SK-N-SH treated with all-trans-retinoic acid at 6 μM for 48 hours (cell line): ENCODE measurements around the gene VRK2.

ENCODE experiments used
- ATAC-seq: fragments of 200-7000 bp; cut with Tn5 transposase; 3 replicates; pipeline ENCODE4 v1.9.1; 2020; ENCODE audit warnings: mild to moderate bottlenecking, moderate library complexity
- BACH2 ChIP-seq: fragments of 250-450 bp; sonication (Bioruptor Pico); IDR thresholded peaks from 2 replicates; pipeline ENCODE4 v1.9.0; 2021; ENCODE audit warnings: mild to moderate bottlenecking, borderline replicate concordance
- CREB5 ChIP-seq: fragments of 250-450 bp; sonication (Bioruptor Pico); IDR thresholded peaks from 2 replicates; pipeline ENCODE4 v1.5.1; 2020; ENCODE audit warnings: low read depth, mild to moderate bottlenecking, moderate library complexity
- CSDC2 ChIP-seq: fragments of 250-450 bp; sonication (Bioruptor Pico); IDR thresholded peaks from 2 replicates; pipeline ENCODE4 v1.5.0; 2020; ENCODE audit warnings: mild to moderate bottlenecking, moderate library complexity
- CSRNP3 ChIP-seq: fragments of 250-450 bp; sonication (Bioruptor Pico); IDR thresholded peaks from 2 replicates; pipeline ENCODE4 v1.5.1; 2021; ENCODE audit warnings: mild to moderate bottlenecking, moderate library complexity
- GLIS3 ChIP-seq: fragments of 250-450 bp; sonication (Bioruptor Pico); IDR thresholded peaks from 2 replicates; pipeline ENCODE4 v1.5.0; 2020; ENCODE audit warnings: mild to moderate bottlenecking, moderate library complexity
- ISL1 ChIP-seq: fragments of 250-450 bp; sonication (Bioruptor Pico); IDR thresholded peaks from 2 replicates; pipeline ENCODE4 v2.1.2; 2022; ENCODE audit warnings: mild to moderate bottlenecking, moderate library complexity
- PATZ1 ChIP-seq: fragments of 250-450 bp; sonication (Bioruptor Pico); IDR thresholded peaks from 2 replicates; pipeline ENCODE4 v1.8.0; 2020; ENCODE audit warnings: mild to moderate bottlenecking, moderate library complexity, borderline replicate concordance
- POU6F1 ChIP-seq: fragments of 250-450 bp; sonication (Bioruptor Pico); IDR thresholded peaks from 2 replicates; pipeline ENCODE4 v1.8.0; 2021; ENCODE audit warnings: low read depth, mild to moderate bottlenecking, moderate library complexity, borderline replicate concordance
- PPARA ChIP-seq: fragments of 250-450 bp; sonication (Bioruptor Pico); IDR thresholded peaks from 2 replicates; pipeline ENCODE4 v1.5.0; 2020; ENCODE audit warnings: mild to moderate bottlenecking, borderline replicate concordance
- RARB ChIP-seq: fragments of 250-450 bp; sonication (Bioruptor Pico); IDR thresholded peaks from 2 replicates; pipeline ENCODE4 v1.8.0; 2021; ENCODE audit warnings: mild to moderate bottlenecking, moderate library complexity
- SNAI2 ChIP-seq: fragments of 250-450 bp; sonication (Bioruptor Pico); IDR thresholded peaks from 2 replicates; pipeline ENCODE4 v1.5.0; 2020; ENCODE audit warnings: mild to moderate bottlenecking, moderate library complexity
- TCF4 ChIP-seq: fragments of 250-450 bp; sonication (Bioruptor Pico); IDR thresholded peaks from 2 replicates; pipeline ENCODE4 v1.8.0; 2021; ENCODE audit warnings: mild to moderate bottlenecking, moderate library complexity, borderline replicate concordance
- TOX ChIP-seq: fragments of 250-450 bp; sonication (Bioruptor Pico); IDR thresholded peaks from 2 replicates; pipeline ENCODE4 v1.8.0; 2021; ENCODE audit warnings: mild to moderate bottlenecking, moderate library complexity, borderline replicate concordance
- ZC3H10 ChIP-seq: fragments of 250-450 bp; sonication (Bioruptor Pico); IDR thresholded peaks from 2 replicates; pipeline ENCODE4 v1.5.1; 2021; ENCODE audit warnings: mild to moderate bottlenecking, moderate library complexity
- ZFP3 ChIP-seq: fragments of 250-450 bp; sonication (Bioruptor Pico); IDR thresholded peaks from 2 replicates; pipeline ENCODE4 v1.5.0; 2020; ENCODE audit warnings: mild to moderate bottlenecking, moderate library complexity
- ZFP30 ChIP-seq: fragments of 450-650 bp; formaldehyde crosslinking; IDR thresholded peaks from 2 replicates; pipeline ENCODE4 v1.5.0; 2022; ENCODE audit warnings: mild to moderate bottlenecking, moderate library complexity
- ZNF565 ChIP-seq: fragments of 450-650 bp; formaldehyde crosslinking; conservative IDR thresholded peaks from 2 replicates; pipeline ENCODE4 v1.5.0; 2020; ENCODE audit warnings: low read depth, mild to moderate bottlenecking, moderate library complexity
- ZNF70 ChIP-seq: fragments of 450-650 bp; formaldehyde crosslinking; IDR thresholded peaks from 2 replicates; pipeline ENCODE4 v1.5.0; 2020; ENCODE audit warnings: mild to moderate bottlenecking, moderate library complexity
- ZNF8 ChIP-seq: fragments of 450-650 bp; formaldehyde crosslinking; IDR thresholded peaks from 2 replicates; pipeline ENCODE4 v1.5.0; 2020; ENCODE audit warnings: mild to moderate bottlenecking, moderate library complexity

VRK2 gene

GRCh38 chr2:58046335-58046584 is 346 bp upstream of the VRK2 start:
- ATAC-seq = no peak
- TF ChIP-seq ZNF8 (CRISPR knock-in tag) (no peak), PATZ1 (CRISPR knock-in tag) (no peak), ISL1 (CRISPR knock-in tag) (no peak), SNAI2 (no peak)
- TF ChIP-seq, all 23 proteins: peak for 0

GRCh38 chr2:58047373-58047935 is 848 bp downstream of the VRK2 start:
- ATAC-seq = no peak
- no peak for TF ChIP-seq TCF4 (CRISPR knock-in tag)
- TF ChIP-seq RARB = no peak
- TF ChIP-seq GLIS3 = no peak
- TF ChIP-seq ZNF70 (CRISPR knock-in tag) = no peak
- no peak for TF ChIP-seq TOX (CRISPR knock-in tag)
- no peak for TF ChIP-seq BACH2
- no peak for TF ChIP-seq CSRNP3 (CRISPR knock-in tag)
- no peak for TF ChIP-seq ZNF565 (CRISPR knock-in tag)

- TF ChIP-seq ZFP3 (CRISPR knock-in tag) (no peak), SNAI2 (no peak), ZFP30 (CRISPR knock-in tag) (no peak), ISL1 (CRISPR knock-in tag) (no peak)
- TF ChIP-seq, all 23 proteins: peak for 0
- no peak for ATAC-seq
These were observed 1.4 kb downstream of the VRK2 start for GRCh38 chr2:58047961-58048360.

GRCh38 chr2:58051445-58051844 is 4.8 kb downstream of the VRK2 start:
- ATAC-seq = no peak
- TF ChIP-seq ZFP3 (CRISPR knock-in tag) (no peak), ZC3H10 (CRISPR knock-in tag) (no peak), ISL1 (CRISPR knock-in tag) (no peak), CREB5 (CRISPR knock-in tag) (no peak), CSDC2 (no peak), PPARA (CRISPR knock-in tag) (no peak), GLIS3 (no peak), PATZ1 (CRISPR knock-in tag) (no peak), RARB (no peak), ZNF8 (CRISPR knock-in tag) (no peak), ZNF565 (CRISPR knock-in tag) (no peak)
- TF ChIP-seq, all 23 proteins: peak for 0

- no peak for ATAC-seq
- peak; percentile 50 for TF ChIP-seq ISL1 (CRISPR knock-in tag)
- TF ChIP-seq CSRNP3 (CRISPR knock-in tag) = no peak
- no peak for TF ChIP-seq ZFP30 (CRISPR knock-in tag)
- no peak for TF ChIP-seq POU6F1
These were observed 6.4 kb downstream of the VRK2 start for GRCh38 chr2:58052978-58053377.
